Aortic smooth muscle cell (primary cell): Measurements from ENCODE around the gene ETS2. TPM values are rescaled to one million over a fixed set of nuclear protein-coding genes. Genes with fewer than 3 reads are reported as not detected.

Source experiments
- total RNA-seq: library from RNA; depleted of rRNA; stranded (reverse); fragments of >200 nt; gene quantifications from 2 replicates; pipeline ENCODE4 v1.2.3, GENCODE V29; 2014

ETS2 gene
- total RNA-seq: 136 and 215 TPM in 2 replicates

DNA sequence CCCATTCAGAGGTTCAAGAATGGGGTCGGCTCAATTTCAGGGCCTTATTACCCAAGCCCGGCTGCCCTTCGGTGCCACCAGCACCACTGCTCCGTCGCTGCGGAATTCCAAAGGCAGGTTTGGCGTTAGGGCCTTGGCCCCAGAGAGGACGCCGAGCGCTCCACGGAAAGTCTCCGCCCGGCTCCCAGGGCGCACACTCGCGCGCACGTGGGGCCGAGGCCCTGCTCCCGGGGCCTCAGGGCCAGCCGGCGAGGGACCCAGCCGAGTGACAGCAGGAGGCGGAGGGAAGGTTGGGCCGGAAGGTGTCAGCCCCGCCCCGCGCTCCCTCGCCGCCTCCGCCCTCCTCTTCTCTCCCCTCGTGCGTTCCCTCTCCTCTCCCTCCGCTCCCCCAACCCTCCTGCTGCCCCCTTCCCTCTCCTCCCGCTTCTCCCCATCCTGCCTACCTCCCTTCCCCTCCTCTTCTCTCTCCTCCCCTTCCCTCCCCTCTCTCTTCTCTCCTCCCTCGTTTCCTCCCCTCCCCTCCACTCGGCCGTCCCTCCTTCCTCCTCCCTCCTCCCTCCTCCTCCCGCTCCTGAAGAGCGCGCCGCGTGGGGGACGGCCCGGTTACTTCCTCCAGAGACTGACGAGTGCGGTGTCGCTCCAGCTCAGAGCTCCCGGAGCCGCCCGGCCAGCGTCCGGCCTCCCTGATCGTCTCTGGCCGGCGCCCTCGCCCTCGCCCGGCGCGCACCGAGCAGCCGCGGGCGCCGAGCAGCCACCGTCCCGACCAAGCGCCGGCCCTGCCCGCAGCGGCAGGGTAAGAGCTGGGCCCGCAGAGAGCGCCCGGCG is at the start of gene ETS2:
ETS2 (plus strand) TSS at position 602 of the 825 bp plus-strand sequence. CDS start 4,106 bp downstream, outside the sequence.

